HG02840 (cell line): ENCODE results near the gene EMILIN2.

Experiments
- ATAC-seq: cut with Tn5 transposase; IDR thresholded peaks from one replicate; pipeline ENCODE4 v1.9.1; 2021; ENCODE audit warnings: mild to moderate bottlenecking, moderate library complexity, moderate number of reproducible peaks; ENCODE audit not compliant: unreplicated experiment, low FRiP score

EMILIN2 gene

GRCh38 chr18:2939317-2939716 lies 92.5 kb downstream of the EMILIN2 start:
- ATAC-seq: no peak

DNA sequence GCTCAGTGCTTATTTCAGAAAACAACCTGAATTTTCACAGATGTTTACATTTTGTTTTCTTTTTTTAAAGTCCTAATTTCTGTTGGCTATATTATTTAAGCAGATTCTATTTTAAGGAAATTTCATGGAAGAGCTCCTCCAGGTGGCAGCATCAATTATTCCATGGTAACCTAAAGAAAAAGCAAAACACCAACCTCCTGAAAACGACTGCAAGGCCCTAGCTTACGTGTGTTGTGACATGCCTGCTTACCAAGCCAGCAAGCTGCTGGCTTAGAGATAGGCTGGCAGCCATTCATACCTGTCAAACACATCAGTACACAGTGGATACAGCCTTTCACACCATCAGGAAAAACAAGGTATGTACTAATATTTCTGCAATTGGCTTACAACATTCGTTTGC lies 101.2 kb downstream of the EMILIN2 start:
- no peak for ATAC-seq

DNA sequence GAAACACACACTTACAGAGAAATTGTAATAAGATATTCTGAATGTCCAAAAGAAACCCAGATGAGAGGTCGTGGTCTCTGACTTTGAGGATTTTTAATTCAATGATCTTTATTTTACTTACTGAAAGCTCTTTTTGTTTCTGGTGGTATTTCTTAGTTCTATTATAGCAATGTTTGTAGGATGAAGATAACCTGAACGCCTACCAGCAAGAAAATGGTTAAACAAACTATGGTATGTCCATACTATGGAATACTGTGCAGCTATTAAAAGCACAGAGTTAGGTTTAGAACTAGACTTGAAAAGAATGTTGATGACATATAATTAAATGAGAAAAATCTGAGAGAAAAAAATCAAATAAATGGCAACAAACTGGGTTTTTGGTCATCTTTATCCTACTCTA lies 105.8 kb downstream of the EMILIN2 start:
- no peak for ATAC-seq

- ATAC-seq: no peak
Observed at GRCh38 chr18:2953935-2954653, 107.3 kb downstream of the EMILIN2 start.

DNA sequence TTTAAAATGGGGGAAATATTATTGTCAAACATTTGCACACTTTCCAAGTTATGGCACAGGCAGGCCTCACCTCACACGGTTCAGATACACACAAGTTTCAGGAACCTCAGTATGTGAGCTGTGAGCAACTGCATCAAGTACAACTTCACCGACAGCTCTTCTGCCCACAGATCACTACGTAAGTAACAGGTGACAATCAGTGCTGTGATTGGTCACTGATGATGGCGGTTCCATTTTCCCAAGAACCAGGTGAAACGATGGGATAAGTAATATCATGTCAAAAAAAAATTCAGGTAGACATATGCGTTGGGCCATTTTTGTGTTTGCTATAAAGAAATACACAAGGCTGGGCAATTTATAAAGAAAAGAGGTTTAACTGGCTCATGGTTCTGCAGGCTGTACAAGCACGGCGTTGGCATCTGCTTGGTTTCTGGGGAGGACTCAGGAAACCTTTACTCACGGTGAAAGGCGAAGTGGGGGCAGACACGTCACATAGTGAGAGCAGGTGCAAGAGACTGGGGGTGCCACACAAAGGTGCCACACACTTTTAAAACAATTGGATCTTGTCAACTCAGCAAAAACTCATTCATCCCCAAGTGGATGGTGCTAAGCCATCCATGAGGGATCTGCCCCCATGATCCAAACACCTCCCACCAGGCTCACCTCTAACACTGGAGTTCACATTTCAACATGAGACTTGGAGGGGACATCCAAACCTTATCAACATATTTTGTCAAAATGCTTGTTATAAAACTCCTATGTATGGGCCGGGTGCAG lies 108.3 kb downstream of the EMILIN2 start:
- no peak for ATAC-seq

DNA sequence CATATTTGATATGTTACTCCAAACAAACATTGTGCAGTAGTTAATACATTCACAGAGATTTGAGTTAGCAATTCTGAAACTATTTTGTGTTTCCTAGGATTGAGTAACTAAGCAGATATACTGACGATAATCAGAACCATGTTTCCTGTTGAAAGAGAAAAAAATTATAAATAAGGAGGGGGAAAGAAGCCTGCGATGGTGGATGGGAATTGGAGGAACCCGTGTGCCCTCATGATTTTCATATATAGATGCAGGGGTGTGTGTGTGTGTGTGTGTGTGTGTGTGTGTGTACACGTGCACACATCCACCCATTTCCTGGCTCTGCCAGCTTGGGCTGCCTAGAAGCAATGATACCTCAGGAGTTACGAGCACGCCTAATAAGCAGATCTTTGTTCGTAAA lies 109.2 kb downstream of the EMILIN2 start:
- no peak for ATAC-seq

DNA sequence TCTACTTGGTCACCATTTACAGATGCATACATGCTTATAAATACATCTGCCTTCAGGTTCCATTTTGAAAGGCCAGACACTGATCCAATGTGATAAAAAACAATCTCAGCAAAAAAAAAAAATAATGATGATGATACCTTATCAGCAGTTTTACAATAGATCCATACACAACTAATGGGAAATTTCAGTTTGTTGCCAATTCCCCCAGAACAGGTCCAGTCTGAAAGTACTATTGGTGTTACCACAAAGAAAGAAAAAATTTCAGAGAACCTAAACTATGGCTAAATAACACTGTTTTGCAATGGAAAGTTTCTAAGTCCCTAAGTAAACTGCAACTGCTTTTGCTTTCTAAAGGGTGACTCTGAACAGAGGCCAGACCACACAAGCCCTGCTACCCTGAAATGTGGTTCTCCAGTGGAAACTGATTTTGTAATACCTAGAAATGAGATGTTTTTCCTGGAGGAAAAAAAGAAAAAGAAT lies 112.1 kb downstream of the EMILIN2 start:
- peak; percentile 61 for ATAC-seq

GRCh38 chr18:2959341-2959740 lies 112.5 kb downstream of the EMILIN2 start:
- no peak for ATAC-seq

GRCh38 chr18:2960983-2961696 lies 114.3 kb downstream of the EMILIN2 start:
- no peak for ATAC-seq

DNA sequence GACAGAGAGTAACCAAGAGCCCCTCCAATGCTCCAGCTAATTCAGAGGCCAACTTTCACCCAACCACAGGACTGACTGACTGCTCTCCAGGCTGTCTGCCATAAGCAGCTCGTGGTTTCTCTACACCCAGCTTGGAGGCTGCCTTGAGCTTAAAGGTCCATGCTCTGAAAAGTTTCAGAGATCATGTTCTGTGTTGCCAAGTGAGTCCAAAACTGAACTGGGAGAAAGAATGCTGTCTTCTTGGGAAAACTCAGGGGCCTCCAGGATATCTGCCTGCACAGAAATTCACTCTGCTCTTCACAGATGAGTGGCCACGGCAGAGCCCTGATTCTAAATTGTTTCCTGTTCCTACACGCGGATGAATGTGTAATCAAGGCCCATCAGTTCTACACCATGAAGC lies 115.0 kb downstream of the EMILIN2 start:
- ATAC-seq: no peak

- ATAC-seq: no peak
Observed at GRCh38 chr18:2963048-2963447, 116.2 kb downstream of the EMILIN2 start.

DNA sequence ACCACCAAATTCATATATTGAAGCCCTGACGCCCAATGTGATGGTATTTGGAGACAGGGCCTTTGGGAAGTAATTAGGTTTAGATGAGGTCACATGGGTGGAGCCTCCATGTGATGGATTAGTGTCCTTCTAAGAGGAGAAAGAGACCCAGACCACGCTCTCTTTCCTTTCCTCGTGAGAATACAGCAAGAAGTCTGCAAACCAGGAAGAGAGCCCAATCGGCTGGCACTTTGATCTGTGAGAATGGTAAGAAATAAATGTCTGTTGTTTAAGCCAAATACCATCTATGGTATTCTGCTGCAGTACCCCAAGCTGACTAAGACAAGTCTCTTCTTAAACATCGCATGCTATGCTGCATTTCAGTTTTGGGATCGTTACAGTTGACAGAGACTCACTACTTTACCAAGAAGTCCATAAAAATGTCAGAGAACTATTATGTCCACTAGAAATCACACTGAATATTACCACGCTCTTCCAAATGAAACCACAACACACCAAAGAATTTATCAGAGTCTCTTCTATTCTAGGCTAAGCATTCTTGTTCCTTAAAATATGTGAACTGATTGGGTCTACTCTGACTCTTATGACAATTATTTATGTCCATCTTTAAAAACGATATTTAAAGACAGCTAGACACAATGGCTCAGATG lies 117.7 kb downstream of the EMILIN2 start:
- ATAC-seq: no peak
